ENCODE results near the gene TEX2. TPM values are rescaled to one million over a fixed set of nuclear protein-coding genes. Genes with fewer than 3 reads are reported as not detected.

TEX2 gene
- total RNA-seq, 4 donors from 2014 or later = 26.8 to 51.7 (median 44.9) TPM

- no peaks in the 10 kb centered on the region for H3K9me3 ChIP-seq
- peak overlapping the region; percentile 88 to 99 (median 96) for H3K27ac ChIP-seq
- DNase-seq = peak in 2 of 3 donors; percentile 62 to 74
- H3K4me1 ChIP-seq = peaks cover 0 to 28% (median 3%) of the 10 kb centered on the region in 4 donors
- H3K4me3 ChIP-seq = peak overlapping the region; percentile 88 to 94 (median 90)
- no peaks in the 10 kb centered on the region for H3K27me3 ChIP-seq
- no peaks in the 10 kb centered on the region for H3K36me3 ChIP-seq
- TF ChIP-seq POLR2A (IDR thresholded peaks at IDR 0.05) = no peak
- TF ChIP-seq CTCF (IDR thresholded peaks at IDR 0.05) = peak in 2 of 6 experiments; percentile 2 to 8
Measured at GRCh38 chr17:64130559-64131001, 132.5 kb downstream of the TEX2 start.

- DNase-seq = peak; percentile 91 to 98 (median 97)
- Histone ChIP-seq H3K4me1 (peaks cover 0 to 28% (median 3%) of the 10 kb centered on the region in 4 donors), H3K4me3 (peak within 1 kb of the TSS; percentile 88 to 94 (median 90)), H3K9me3 (no peaks in the 10 kb centered on the region), H3K27me3 (no peaks in the 10 kb centered on the region), H3K36me3 (no peaks in the 10 kb centered on the region), H3K27ac (peak within 1 kb of the TSS; percentile 88 to 99 (median 96))
- TF ChIP-seq POLR2A (IDR thresholded peaks at IDR 0.05) (peak; percentile 92 to 95), CTCF (IDR thresholded peaks at IDR 0.05) (no peak)
Measured at GRCh38 chr17:64129765-64130558, 133.1 kb downstream of the TEX2 start, which contains the start of gene ERN1. ERN1 (minus strand) TSS chr17:64130144; CDS start chr17:64130029, 115 bp downstream.

- peaks cover 0 to 28% (median 3%) of the 10 kb centered on the region in 4 donors for H3K4me1 ChIP-seq
- peak overlapping the region; percentile 88 to 99 (median 96) for H3K27ac ChIP-seq
- H3K27me3 ChIP-seq = no peaks in the 10 kb centered on the region
- DNase-seq = no peak
- H3K9me3 ChIP-seq = no peaks in the 10 kb centered on the region
- TF ChIP-seq POLR2A (IDR thresholded peaks at IDR 0.05) = no peak
- TF ChIP-seq CTCF (IDR thresholded peaks at IDR 0.05) = no peak
- peak overlapping the region; percentile 88 to 94 (median 90) for H3K4me3 ChIP-seq
- H3K36me3 ChIP-seq = no peaks in the 10 kb centered on the region
Measured at GRCh38 chr17:64129515-64129764, 133.6 kb downstream of the TEX2 start.

- H3K27ac ChIP-seq = peak overlapping the region; percentile 88 to 99 (median 96)
- no peak for TF ChIP-seq CTCF (IDR thresholded peaks at IDR 0.05)
- no peak for TF ChIP-seq POLR2A (IDR thresholded peaks at IDR 0.05)
- no peaks in the 10 kb centered on the region for H3K9me3 ChIP-seq
- H3K4me1 ChIP-seq = peaks cover 0 to 28% (median 3%) of the 10 kb centered on the region in 4 donors
- DNase-seq = peak in 2 of 3 donors; percentile 66 to 69
- H3K4me3 ChIP-seq = peak overlapping the region; percentile 88 to 94 (median 90)
- H3K36me3 ChIP-seq = no peaks in the 10 kb centered on the region
- H3K27me3 ChIP-seq = no peaks in the 10 kb centered on the region
Measured at GRCh38 chr17:64128787-64129514, 134.1 kb downstream of the TEX2 start.

- Histone ChIP-seq H3K9me3 (no peaks in the 10 kb centered on the region), H3K4me1 (peaks cover 0 to 28% (median 3%) of the 10 kb centered on the region in 4 donors), H3K27ac (no peak overlapping the region), H3K27me3 (no peaks in the 10 kb centered on the region), H3K36me3 (no peaks in the 10 kb centered on the region), H3K4me3 (no peak overlapping the region)
- no peak for DNase-seq
- TF ChIP-seq CTCF (IDR thresholded peaks at IDR 0.05) (no peak), POLR2A (IDR thresholded peaks at IDR 0.05) (no peak)
Measured at GRCh38 chr17:64126918-64127317, 136.1 kb downstream of the TEX2 start.

All from Peyer's patch (tissue), 4 donors.